Head of caudate nucleus (tissue), 42 donors: Measurements from ENCODE around the gene CASTOR1.
A peak's percentile ranks its signal among the peaks of the same experiment; 100 is the strongest.

ENCODE experiments used
- DNase-seq, 42 donors: peaks; one replicate each; pipeline versions ENCODE4 v3.0.0 to v3.0.0-alpha.2; 2020 to 2021; ENCODE audit warnings: mixed read lengths in 7 of 42
- intact Hi-C: fragments of 100-400 bp; cut with DNase I; formaldehyde crosslinking; loops from one replicate; pipeline ENCODE4 v1.15.0; 2022

Gene CASTOR1

GRCh38 chr22:30252411-30253204, 36.7 kb downstream of the CASTOR1 start:
- intact Hi-C loops, result loop anchor here (5.0 kb wide), 1 partner anchor 145 kb away; no protein-coding TSS in a partner anchor

GRCh38 chr22:30251711-30252110, 37.6 kb downstream of the CASTOR1 start:
- intact Hi-C loops, result loop anchor here (5.0 kb wide), 1 partner anchor 144 kb away; no protein-coding TSS in a partner anchor
- no peak for DNase-seq

More at GRCh38 chr22:30252411-30253204, 36.7 kb downstream of the CASTOR1 start:
- peak in 1 of 42 donors; percentile 24 for DNase-seq

- no peak for DNase-seq
- intact Hi-C loops, result loop anchor here (5.0 kb wide), 1 partner anchor 143 kb away; no protein-coding TSS in a partner anchor
Observed at GRCh38 chr22:30250661-30251267, 38.5 kb downstream of the CASTOR1 start.

GRCh38 chr22:30250039-30250565, 39.2 kb downstream of the CASTOR1 start:
- no peak for DNase-seq
- intact Hi-C loops, result loop anchor here (5.0 kb wide), 1 partner anchor 143 kb away; no protein-coding TSS in a partner anchor

GRCh38 chr22:30249049-30250038, 40.0 kb downstream of the CASTOR1 start:
- DNase-seq, result no peak
- intact Hi-C loops, result loop anchor here (5.0 kb wide), 1 partner anchor 142 kb away; no protein-coding TSS in a partner anchor

- no peak for DNase-seq
- intact Hi-C loops, result no loop called here
Observed at GRCh38 chr22:30248484-30248883, 40.8 kb downstream of the CASTOR1 start.

GRCh38 chr22:30247974-30248373, 41.3 kb downstream of the CASTOR1 start:
- DNase-seq, result no peak
- intact Hi-C loops, result no loop called here

- DNase-seq, result no peak
- intact Hi-C loops, result no loop called here
Observed at GRCh38 chr22:30247561-30247960, 41.7 kb downstream of the CASTOR1 start.

GRCh38 chr22:30246814-30247376, 42.4 kb downstream of the CASTOR1 start:
- no peak for DNase-seq
- intact Hi-C loops, result no loop called here

GRCh38 chr22:30245985-30246813, 43.1 kb downstream of the CASTOR1 start, which contains the start of gene LIF:
LIF (minus strand) TSS chr22:30246759; CDS start chr22:30246695, 64 bp downstream.
- peak in 24 of 42 donors; percentile 10 to 65 (median 40) for DNase-seq
- intact Hi-C loops, result no loop called here

GRCh38 chr22:30245181-30245984, 43.9 kb downstream of the CASTOR1 start:
- intact Hi-C loops, result no loop called here
- DNase-seq, result no peak

- no peak for DNase-seq
- intact Hi-C loops, result no loop called here
Observed at GRCh38 chr22:30244641-30245040, 44.7 kb downstream of the CASTOR1 start.

- intact Hi-C loops, result no loop called here
- no peak for DNase-seq
Observed at GRCh38 chr22:30244066-30244465, 45.2 kb downstream of the CASTOR1 start.

GRCh38 chr22:30243661-30244060, 45.6 kb downstream of the CASTOR1 start:
- no peak for DNase-seq
- intact Hi-C loops, result no loop called here

GRCh38 chr22:30241576-30242371, 47.5 kb downstream of the CASTOR1 start:
- intact Hi-C loops, result no loop called here
- DNase-seq, result no peak
